NCI-H82 treated with DMSO at 0.1 percent for 48 hours (cell line): ENCODE data around the gene NOS3.
A peak's percentile ranks its signal among the peaks of the same experiment; 100 is the strongest.

Experiments used
- DNase-seq: peaks from one replicate; lab custom pipeline; 2025; ENCODE audit not compliant: unreplicated experiment; lab: John Stamatoyannopoulos, UW

Gene NOS3

DNA sequence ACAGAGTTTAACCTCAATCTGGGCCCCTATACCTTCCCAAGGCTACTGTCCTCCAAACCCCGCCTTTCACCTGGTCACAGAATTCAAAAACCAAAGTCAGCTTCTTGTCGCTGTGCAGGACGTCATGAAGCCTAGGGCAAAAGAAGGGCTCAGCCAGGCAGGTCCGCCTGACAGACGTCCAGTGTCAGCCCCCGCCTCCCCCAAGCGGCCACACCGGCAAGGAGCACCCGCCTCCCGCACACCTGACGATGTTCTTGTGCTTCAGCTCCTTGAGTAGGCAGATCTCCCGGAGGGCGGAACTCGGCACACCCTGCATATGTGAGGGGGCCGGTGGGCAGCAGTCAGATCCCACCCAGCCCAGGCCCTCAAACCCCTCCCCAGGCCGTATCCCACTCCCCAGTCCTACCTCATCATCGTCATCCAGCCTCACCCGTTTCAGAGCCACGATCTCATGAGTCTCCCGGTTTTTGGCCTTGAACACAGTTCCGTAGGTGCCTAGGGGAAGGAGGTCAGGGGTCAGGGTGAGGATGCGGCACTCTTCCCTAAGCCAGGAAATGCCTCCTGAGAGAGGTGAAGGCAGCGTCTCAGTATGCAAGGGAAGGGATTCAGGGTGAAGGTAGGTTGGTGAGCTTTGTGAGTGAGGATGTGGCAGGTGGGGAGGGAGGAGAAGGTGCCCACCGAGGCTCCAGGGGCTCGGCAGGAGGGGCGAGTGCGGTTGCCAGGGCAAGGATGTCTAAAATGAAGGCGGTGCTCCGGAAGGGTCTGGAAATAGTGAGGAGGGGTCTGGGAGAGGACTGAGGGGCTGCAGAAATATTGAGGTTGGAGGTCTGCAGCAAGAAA, 66.1 kb downstream of the NOS3 start:
- DNase-seq, result no peak

DNA sequence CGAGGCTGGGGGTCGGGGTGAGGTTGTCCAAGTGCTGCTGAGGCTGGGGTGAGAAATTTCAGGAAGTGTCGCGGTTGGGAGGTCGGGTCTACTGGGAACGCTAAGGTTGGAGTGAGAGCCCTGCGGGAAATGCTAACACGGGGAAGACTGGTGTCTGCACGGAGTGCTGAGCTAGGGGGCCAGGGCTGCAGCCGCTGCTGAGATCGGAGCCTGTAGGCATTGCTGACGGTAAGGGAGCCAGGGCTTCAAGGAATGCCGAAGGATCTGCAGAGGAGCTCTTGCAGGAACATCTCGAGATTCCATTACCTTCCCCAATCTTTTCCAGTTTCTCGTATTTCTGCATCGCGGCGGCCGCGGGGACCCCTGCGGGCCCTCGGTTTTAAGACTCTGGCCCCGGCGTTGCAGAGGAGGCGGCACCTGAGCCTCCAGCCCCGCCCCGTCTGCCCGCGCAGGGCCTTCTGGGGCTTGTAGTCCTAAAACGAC, 66.7 kb downstream of the NOS3 start, which contains the start of gene CDK5:
CDK5 (minus strand) TSS at position 392 of the 483 bp plus-strand sequence; CDS start at position 343, 49 bp downstream.
- peak; percentile 52 for DNase-seq

DNA sequence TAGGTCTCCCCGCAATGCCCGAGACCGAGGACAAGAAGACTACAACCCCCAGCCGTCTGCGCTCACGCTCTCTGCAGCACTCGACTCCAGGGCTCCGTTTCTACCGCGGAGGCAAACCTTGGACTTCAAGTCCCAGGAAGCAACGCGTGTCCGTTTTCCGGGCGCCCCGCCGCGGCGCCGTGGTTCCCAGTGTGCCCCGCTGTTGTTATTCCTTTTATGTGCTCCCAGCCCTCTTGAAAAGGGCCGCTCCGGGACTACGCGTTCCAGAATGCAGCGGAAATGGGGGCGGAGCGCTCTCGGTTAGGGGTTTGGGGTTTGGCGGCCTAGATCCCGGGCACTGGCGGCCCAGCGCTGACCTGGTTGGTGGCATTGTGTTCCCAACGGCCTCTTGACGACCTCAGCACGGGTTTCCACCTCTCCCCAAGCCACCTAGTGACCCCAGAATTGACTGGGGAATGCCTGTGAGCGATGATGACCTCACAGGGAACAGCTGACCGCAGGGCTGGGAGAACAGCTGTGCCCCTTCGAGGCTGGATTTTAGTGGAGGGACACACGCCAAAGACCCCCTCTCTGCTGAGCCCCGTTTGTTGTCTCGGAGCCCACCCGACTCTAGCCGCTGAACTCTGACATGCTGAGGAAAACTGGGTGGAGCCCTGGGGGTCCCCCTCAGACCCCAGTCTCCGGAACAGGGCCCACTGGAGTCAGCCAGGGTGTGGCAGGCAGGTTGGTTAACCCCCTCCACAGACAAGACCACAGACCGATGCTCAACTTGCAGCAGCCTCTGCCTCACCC, 67.4 kb downstream of the NOS3 start:
- peak; percentile 99 for DNase-seq

DNA sequence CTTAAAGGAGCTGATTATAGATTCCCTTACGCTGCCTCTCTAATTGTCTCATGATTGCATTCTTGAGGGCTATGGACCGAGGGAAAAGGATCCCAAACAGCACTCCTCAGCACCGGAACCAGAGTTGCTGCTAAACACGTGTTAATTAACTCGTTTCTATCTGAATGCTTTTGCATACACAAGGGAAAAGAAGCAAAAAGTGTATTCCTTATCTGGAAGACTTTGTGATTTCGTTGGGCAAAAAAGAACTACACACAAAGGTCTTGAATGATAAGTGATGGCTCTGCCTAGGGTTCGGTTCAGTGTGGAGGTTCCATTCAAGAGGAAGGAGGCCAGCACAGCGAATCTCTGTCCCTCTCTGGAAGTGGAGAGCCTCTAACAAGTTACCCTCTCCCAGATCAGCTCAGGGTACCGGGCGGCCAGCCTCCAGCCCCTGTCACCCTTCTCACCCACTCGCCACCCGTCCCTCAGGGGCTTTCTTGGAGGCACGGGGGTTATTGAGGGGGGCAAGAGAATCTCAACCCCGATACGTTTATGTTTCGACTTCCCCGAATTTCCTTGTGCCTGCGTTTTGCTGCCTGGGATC, 68.1 kb downstream of the NOS3 start:
- no peak for DNase-seq

DNA sequence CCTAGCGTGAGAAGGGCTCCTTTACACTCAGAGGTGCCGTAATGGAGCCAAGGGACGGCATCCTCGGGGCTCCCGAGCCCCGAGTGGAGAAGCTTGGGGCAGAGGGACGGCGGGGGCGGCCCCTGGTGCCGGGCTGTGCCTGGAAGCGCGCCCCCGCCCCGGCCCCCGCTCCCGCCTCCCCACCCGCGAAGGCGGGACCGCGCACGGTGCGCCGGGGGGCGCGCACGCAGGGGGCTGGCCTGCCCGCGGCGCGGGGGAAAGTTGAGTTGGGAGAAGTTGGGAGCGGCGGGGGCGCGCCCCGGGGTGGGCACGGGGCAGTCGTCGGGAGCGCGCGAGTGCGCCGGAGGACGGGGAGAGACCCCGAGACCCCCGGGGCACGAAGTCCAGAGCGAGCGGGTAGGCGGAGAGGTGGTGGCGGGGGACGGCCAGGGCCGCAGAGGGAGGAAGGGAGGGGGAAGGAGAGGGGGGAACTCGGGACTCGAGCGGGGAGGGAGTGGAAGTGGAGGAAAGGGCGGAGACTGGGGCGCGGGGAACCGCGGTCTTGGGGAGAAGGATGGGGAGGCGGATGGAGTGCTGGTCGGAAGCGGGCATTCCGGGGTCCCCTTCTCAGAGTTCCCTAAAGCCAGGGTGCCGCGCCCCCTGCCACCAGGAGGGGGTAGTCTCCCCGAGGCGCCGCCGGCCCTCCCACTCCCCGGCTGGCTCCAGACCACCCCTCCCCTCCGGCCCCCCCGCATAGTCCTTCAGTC, 68.7 kb downstream of the NOS3 start, which contains the start of gene SLC4A2:
SLC4A2 (plus strand) TSS at position 223 of the 746 bp plus-strand sequence. CDS start 2,399 bp downstream, outside the sequence.
- DNase-seq, result peak; percentile 50

DNA sequence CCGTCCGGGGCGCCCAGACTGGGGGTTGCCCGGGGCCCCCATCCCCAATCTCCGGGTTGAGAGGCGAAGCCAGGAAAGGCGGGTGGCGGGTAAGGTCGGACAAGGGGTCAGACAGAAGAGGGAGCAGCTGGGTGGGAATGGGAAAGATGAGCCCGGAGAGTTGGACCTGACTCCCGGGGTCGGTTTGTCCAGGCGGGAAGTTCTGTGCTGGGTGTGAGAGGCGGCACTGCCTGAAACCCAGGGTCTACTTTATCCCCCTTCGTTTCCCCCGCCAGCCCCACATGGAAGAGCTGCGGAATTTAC, 69.2 kb downstream of the NOS3 start:
- no peak for DNase-seq

DNA sequence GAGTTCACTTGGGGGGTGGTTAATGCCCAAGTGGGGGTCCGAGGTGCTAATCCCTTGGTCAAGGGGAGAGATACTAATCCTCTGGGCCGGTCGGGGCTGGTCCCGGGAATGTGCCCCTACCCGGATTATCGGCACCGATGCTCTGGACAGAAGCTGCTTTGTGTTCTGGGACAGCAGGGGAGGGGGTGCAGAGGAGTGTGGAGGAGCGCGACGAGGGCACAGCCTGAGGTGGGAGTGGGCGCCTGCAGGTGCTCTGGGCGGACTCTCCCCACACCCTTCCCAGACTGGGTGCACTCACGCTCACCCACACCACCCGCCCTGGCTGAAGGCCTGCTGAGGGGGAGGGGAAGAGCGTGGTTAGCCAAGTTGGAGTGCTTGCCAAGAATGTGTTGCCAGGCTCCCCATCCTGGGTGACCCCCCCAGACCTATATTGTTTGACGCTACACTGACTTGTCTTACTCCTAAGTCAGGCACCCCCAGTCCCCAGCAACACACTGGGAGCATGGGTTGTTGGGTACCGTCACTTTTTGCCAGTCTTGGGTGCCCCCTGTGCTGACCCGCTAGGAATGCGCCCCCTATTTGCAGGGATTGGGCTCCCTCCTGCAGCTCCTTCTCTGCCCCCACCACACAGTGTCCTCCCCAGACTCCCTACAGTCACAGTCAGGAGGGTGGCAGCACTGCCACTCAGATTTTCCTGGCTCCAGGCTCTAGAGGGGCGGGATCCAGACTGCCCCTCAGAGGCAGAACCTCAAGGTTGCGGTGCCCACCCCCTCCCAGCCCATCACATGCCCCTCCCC, 69.8 kb downstream of the NOS3 start:
- DNase-seq, result no peak

DNA sequence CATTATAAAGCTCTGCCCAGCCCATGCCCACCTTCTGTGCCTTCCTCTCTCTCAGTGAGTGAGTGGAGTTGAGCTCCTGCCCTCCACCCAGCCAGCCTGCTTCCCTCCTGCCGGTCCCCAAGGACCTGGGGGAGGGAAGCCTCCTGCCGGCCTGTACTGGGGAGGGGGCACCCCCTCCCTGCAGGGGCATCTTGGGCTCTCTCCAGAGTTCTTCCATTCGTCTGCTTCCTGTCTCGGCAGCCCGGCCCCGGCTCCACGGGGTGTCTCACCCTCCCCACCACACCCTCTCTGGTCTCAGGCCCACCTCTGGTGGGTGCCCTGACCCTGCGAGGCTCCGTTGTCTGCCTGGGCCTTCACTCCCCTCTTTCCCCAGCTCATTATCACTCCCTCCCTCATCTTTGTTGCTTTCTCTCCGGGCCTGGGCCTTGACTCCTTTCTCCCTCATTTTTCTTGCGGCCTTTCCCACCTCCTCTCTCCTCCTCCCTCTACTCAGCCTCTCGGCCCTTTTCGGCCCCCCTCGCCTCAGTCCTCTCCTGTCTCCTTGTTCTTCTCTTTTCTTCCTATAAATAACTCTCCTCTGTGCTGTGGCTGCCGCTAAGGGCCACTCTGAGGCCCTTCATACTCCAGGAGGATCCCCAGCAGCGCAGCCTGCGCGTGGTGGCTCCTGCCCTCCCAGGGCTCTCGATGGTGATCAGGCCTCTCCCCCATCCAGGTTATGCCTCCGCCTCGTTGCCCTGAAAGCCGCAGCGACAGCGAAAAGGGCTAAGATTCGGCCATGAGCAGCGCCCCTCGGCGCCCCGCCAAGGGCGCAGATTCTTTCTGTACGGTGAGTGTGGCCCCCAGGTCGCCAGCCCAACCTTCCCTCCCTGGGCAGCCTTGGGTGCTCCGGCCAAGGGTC, 70.6 kb downstream of the NOS3 start:
- no peak for DNase-seq

DNA sequence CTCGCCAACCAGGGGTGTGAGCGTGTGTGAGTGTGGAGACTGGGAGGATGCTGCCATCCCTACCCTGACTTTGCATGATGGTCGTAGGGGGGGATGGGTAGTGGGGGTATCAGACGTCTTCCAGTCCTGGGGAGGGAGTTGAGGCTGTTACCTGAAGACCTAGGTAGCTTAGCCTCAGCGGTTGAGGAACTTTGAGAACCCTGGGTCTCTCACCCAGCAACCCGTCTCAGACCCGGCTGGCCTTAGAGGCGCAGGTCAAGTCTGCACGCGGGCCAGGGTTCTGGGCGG, 71.2 kb downstream of the NOS3 start:
- DNase-seq, result no peak

DNA sequence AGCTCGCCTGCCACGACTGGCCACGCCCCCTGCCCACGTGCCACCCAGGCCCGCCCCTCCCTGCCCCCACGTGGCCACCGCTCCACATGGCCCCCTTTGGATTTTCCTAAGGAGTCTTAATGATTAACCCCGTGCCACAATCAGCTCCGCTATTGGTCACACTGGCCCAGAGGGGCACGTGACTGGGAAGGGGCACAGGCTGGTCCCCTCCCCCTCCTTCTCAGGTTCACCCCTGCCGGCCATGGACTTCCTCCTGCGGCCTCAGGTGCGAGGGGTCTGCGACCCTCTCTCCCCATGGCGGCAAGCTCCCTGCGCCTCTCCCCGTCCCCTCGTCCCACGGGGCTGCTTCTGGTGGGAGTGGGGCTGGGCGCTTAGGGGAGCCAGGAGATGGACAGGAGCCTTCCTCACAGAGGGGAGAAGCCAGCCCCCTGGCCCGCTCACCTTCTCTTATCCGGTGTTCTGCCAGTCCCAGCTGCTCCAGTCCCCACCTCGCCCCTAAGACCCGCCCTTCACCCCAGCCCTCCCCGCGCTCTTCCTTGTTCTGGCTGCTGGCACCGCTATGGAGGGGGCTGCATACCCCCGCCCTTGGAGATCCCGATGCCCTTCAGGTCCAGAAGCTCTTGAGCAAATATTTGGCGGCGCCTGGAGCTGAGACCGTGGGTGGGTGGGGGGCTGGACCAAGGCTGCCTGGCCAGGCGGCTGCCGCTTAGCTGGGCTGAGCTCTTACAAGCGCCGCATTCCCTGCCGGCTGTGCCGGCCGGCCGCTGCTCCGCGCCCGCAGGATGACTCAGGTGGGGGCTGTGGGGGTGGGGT, 71.8 kb downstream of the NOS3 start:
- peak; percentile 80 for DNase-seq

DNA sequence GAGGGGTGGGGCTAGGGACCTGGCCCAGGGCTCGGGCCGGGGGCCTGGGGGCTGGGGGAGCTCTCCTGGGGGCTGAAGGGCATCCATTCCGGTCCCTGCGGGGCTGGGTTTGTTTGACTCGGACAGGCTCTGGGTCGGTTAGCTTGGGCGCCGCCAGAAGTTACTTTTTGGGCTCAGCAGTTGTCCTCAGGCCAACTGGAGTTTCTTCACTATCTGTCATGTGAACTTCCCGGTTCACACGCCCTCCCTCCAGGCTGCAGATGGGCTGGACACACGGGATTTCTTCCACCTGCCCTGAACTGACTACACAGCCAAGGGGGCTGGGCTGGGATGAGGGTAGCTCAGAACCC, 72.4 kb downstream of the NOS3 start:
- no peak for DNase-seq
